Smooth muscle cell of the brain vasculature (primary cell): Measurements from ENCODE around the gene VSTM2L.

Experiments
- DNase-seq: peaks from one replicate; pipeline ENCODE4 v3.0.0-alpha.2; 2012; ENCODE audit warnings: low read depth, low spot score

The VSTM2L gene

GRCh38 chr20:37936451-37936850 lies 33.5 kb downstream of the VSTM2L start:
- no peak for DNase-seq

DNA sequence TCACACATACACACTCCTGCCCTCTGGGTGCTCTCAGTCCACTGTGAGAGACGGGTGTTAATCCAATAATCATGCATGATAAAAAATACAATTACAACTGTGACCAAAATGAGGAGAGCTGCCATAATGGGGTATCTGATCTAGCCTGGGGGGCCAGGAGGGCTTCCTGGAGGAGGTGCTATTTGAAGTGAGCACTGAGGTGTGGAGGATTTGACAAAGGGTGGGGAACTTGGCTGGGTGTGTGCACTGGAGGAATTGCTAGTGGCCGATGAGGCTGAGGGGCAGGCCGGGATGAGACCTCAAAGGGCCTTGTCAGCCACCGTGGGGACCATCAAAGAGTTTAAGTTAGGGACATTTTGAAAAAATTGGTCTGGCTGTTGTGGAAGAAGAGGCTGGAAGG lies 34.8 kb downstream of the VSTM2L start:
- DNase-seq = no peak

DNA sequence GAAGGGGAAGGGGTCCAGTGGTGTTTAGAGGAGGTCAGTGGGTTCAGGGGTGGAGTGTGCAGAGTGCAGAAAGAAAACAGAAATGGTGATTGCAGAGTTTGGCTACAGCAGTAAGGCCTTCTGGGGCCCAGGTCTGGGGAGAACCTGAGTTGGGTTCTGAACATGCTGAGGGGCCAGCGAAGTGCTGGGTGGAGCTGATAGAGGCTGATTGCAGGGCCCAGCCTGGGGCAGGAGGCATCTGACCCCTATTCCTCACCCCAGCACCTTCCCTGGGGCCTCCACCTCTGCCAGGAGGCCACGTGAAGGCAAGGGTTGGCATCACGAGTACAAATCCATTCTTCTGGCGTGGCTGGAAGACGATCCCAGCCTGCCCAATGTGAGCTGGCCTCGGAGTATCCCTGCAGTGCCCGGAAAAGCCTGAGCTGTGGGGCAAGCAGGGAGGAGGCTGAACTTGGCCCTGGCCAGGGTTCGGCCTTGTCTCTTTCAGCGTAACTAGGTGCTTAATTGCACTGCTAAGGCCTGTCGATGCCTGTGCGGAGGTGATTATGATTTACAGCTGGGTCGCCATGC lies 35.3 kb downstream of the VSTM2L start:
- DNase-seq = no peak

GRCh38 chr20:37938954-37939353 lies 36.0 kb downstream of the VSTM2L start:
- DNase-seq = no peak

DNA sequence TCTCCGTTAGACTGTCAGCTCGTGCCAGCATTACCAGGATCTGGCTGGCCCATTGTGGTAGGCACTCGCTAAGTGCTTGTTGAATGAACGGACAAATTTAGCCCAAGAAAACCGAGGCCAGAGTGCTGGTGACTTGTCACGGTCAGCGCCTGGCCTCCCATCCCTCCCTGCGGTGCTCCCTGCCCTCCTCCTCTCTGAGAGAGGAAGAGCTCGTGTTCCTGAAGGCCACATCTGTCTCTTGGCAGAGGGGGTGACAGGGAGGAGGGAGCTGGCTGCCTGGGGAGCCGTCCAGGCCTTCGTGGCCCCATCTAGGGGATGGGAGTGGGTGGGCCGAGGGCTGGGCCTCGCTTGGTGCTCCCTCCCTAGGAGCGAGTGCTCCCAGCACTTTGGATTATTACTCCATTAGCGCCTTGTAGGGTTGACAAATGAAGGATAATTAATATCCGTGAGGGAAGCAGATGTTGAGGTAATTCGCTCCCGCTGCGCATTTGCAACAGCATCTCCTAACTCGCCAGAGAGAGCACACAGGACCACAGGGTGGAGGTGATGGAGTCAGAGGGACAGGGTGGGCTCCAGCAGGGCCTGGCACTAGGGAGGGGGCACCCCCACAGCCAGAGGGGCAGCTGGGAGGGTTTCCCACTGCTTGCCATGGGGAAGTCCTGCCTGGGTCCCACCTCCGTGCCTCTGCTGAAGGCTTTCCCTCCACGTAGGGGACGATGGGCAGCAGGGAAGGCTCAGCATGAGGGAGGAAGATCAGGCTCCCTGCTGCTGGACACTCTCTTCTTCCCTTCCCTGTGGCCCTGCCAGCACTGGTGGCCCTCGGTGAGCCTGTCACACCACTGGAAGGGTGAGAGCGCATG lies 37.0 kb downstream of the VSTM2L start:
- no peak for DNase-seq

DNA sequence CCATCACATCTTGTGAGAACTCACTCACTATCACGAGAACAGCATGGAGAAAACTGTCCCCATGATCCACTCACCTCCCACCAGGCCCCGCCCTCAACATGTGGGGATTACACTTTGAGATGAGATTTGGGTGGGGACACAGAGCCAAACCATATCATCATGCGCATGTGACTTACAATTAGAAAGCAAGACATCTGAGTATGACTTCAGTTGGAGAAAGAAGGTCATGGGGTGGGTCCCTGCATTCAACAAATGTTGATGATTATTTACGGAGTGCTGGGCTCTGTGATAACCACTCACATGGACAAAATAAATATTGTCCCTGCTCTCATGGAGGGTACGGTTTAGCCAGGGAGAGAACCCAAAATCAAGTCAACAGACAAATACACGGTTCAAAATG lies 37.9 kb downstream of the VSTM2L start:
- no peak for DNase-seq

- DNase-seq = no peak
These were observed 38.4 kb downstream of the VSTM2L start for GRCh38 chr20:37941332-37941731.

GRCh38 chr20:37941992-37942391 lies 39.1 kb downstream of the VSTM2L start:
- DNase-seq = no peak

GRCh38 chr20:37943033-37943432 lies 40.1 kb downstream of the VSTM2L start:
- no peak for DNase-seq

DNA sequence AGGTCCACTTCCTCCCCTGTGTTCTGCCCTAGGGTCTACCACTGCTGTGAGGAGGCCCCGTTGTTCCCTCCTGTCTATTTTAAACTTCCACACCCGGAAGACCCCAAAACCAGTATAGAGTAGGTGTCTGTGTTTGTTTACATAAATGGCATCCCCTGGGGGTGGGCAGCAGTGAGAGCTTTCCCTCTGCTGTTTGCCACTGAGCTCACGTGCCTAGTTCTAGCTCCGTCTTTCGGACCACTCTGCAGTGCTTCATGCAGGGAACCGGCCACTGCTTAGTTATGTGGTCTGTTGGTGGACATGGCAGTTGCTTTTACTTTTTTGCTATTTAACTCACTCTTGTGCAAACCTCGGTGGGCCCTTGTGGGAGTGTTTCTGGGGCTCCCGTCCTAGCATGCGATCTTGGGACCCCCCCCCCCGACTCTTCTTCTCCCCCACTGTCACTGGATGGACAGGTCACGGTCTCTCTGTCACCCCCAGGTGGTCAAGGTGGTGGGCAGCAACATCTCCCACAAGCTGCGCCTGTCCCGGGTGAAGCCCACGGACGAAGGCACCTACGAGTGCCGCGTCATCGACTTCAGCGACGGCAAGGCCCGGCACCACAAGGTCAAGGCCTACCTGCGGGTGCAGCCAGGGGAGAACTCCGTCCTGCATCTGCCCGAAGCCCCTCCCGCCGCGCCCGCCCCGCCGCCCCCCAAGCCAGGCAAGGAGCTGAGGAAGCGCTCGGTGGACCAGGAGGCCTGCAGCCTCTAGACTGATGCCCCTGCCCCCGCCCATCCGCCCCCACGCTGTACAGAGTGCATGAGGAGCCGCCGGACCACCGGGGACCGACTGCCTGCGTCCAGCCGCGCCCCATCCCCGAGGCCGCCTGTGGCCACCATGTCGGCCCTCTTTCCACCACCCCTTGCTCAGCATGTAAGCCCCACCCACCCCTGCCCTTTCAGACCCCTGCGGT lies 40.9 kb downstream of the VSTM2L start:
- no peak for DNase-seq

DNA sequence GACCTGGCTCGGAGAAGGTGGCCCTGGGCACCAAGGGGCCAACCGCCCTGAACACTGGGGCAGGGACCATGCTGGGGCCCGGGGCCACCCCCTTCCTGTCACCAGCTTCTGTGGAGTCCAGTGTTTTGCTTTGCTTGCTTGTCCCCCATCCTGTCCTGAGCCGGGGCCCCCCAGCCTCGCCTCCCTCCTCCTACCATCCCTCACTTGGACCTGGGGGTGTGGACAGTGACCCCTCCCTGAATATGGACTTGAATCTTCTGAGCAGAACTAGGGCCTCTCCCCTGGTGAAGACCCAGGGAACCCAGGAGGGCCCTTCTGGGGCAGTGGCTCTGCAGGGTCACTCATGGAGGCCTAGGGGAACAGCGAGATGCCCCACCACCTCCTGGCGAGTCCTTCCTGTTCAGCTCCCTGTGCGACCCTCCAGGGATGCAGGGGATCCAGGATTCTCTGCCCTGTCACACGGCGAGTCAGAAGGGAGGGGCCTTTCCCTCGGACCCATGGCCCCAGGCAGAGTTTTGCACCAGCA lies 41.6 kb downstream of the VSTM2L start:
- DNase-seq = no peak

GRCh38 chr20:37945091-37945547 lies 42.2 kb downstream of the VSTM2L start:
- DNase-seq = no peak

GRCh38 chr20:37946946-37947345 lies 44.0 kb downstream of the VSTM2L start:
- DNase-seq = no peak

- no peak for DNase-seq
These were observed 45.0 kb downstream of the VSTM2L start for GRCh38 chr20:37947943-37948342.

DNA sequence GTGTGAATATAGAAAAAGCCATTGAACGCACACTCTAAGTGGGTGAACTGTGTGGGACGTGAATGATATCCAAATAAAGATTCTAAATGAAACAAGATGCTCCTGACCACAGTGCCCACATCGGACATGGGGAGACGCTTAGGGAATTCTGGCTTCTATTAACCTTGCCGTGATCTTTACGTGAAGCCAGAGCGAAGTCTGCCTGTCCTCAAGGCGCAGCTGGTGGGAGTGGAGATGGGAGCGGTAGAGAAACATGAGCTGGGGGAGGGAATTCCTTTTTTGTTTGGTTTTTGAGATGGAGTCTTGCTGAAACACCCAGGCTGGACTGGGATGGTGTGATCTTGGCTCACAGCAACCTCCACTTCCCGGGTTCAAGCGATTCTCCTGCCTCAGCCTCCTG lies 46.0 kb downstream of the VSTM2L start:
- DNase-seq = no peak

GRCh38 chr20:37954190-37954589 lies 51.3 kb downstream of the VSTM2L start:
- DNase-seq = no peak

GRCh38 chr20:37954626-37955025 lies 51.7 kb downstream of the VSTM2L start:
- DNase-seq = no peak

DNA sequence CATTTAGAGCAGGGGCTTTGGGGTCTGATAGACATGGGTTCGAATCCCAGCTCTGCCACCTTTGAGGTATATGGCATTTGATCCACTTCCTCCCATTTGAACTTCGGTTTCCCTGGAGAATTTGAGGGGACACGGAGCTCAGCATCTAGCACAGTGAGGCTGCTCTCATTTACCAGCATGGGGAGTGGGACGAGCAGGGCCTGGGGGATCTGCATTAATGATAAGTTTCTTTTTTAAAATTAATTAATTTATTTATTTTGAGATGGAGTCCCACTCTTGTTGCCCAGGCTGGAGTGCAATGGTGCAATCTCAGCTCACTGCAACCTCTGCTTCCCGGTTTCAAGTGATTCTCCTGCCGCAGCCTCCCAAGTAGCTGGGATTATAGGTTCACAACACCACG lies 52.6 kb downstream of the VSTM2L start:
- no peak for DNase-seq

GRCh38 chr20:37956107-37956585 lies 53.2 kb downstream of the VSTM2L start:
- peak; percentile 12 for DNase-seq

GRCh38 chr20:37958856-37959520 lies 56.1 kb downstream of the VSTM2L start:
- no peak for DNase-seq

DNA sequence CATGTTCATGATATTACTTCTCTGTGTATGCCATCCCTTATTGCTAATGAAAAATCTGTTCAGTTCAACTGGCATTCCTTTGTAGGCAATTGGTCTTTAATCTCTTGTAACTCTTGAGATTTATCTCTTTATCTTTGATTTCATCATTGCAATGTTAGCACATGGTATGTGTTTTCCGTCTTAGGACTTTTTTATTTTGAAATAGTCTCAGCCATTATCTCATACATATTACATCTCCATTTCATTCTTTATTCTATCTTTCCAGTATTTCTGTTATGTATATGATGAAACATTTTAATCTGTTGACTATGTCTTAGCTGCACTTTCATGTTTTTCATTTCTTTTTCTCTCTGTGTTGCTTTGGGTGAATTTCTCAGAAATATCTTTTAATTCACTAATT lies 58.1 kb downstream of the VSTM2L start:
- no peak for DNase-seq
